Liver (tissue), 3 donors: ENCODE measurements around the gene BCAS1.

ENCODE experiments used
- CTCF ChIP-seq: fragments of 150-350 bp; IDR thresholded peaks from 2 replicates; pipeline ENCODE4 v1.5.1; 2017; ENCODE audit warnings: improper control_type of control experiment, low read depth, low read length; ENCODE audit not compliant: missing input control
- JUND ChIP-seq, 2 donors: IDR thresholded peaks; 2 replicates each; pipeline ENCODE4 v1.6.1; 2016; ENCODE audit warnings: antibody characterized with exemption in 2 of 2
- NR2F2 ChIP-seq: IDR thresholded peaks from 2 replicates; pipeline ENCODE4 v1.6.1; 2016; ENCODE audit warnings: antibody characterized with exemption
- RAD21 ChIP-seq, 2 donors: IDR thresholded peaks; 2 replicates each; pipeline ENCODE4 v1.6.1; 2016; ENCODE audit warnings: antibody characterized with exemption in 2 of 2, mild to moderate bottlenecking in 2 of 2
- REST ChIP-seq: IDR thresholded peaks from 2 replicates; pipeline ENCODE4 v1.6.1; 2016; ENCODE audit warnings: antibody characterized with exemption, mild to moderate bottlenecking
- TAF1 ChIP-seq: conservative IDR thresholded peaks from 2 replicates; pipeline ENCODE4 v1.6.1; 2016; ENCODE audit warnings: antibody characterized with exemption, mild to moderate bottlenecking
- YY1 ChIP-seq: IDR thresholded peaks from 2 replicates; pipeline ENCODE4 v1.6.1; 2016; ENCODE audit warnings: antibody characterized with exemption, mild to moderate bottlenecking
- TF ChIP-seq, protein P1 (sequence below): IDR thresholded peaks from 2 replicates; pipeline ENCODE4 v1.6.1; 2016; ENCODE audit warnings: antibody characterized with exemption
- TF ChIP-seq, protein P2 (sequence below): IDR thresholded peaks from 2 replicates; pipeline ENCODE4 v1.6.1; 2016; ENCODE audit warnings: antibody characterized with exemption
- donor health status: healthy.
- donor health status: healthy.

DNA sequence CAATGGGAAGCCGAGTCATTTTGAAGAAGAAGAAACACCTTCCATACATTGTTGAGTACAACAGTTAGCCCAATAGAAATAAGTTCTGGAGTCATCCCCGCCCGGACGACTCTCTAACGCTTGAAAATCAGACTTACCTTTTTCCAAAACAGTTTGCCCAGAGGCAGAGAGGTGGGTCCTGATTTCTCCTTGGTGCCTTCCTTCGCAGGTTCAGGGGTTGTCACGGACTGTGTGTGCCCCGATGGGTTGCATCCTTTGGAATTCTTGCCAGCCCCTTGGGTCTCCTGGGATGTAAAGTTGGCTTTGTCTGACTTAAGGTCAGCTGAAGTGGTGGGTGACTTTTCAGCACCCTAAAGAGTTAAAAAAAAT is 85.3 kb downstream of the BCAS1 start:
- no peak for TF ChIP-seq CTCF
- TF ChIP-seq, protein P1, sequence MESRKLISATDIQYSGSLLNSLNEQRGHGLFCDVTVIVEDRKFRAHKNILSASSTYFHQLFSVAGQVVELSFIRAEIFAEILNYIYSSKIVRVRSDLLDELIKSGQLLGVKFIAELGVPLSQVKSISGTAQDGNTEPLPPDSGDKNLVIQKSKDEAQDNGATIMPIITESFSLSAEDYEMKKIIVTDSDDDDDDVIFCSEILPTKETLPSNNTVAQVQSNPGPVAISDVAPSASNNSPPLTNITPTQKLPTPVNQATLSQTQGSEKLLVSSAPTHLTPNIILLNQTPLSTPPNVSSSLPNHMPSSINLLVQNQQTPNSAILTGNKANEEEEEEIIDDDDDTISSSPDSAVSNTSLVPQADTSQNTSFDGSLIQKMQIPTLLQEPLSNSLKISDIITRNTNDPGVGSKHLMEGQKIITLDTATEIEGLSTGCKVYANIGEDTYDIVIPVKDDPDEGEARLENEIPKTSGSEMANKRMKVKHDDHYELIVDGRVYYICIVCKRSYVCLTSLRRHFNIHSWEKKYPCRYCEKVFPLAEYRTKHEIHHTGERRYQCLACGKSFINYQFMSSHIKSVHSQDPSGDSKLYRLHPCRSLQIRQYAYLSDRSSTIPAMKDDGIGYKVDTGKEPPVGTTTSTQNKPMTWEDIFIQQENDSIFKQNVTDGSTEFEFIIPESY = no peak
- TF ChIP-seq REST = no peak
- no peak for TF ChIP-seq TAF1
- TF ChIP-seq NR2F2 = no peak
- no peak for TF ChIP-seq YY1
- no peak for TF ChIP-seq RAD21 (IDR thresholded peaks at IDR 0.05)
- no peak for TF ChIP-seq JUND (IDR thresholded peaks at IDR 0.05)
- TF ChIP-seq, protein P2, sequence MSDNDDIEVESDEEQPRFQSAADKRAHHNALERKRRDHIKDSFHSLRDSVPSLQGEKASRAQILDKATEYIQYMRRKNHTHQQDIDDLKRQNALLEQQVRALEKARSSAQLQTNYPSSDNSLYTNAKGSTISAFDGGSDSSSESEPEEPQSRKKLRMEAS = no peak
